WTC11 (cell line): Measurements from ENCODE around the gene HAND2.

ENCODE experiments used
- ATF1 ChIP-seq: sonication (generic); formaldehyde crosslinking; IDR thresholded peaks from 2 replicates; pipeline ENCODE4 v1.8.1; 2023; ENCODE audit warnings: mild to moderate bottlenecking, moderate library complexity, missing genetic modification reagents
- CREB1 ChIP-seq: sonication (generic); formaldehyde crosslinking; IDR thresholded peaks from 2 replicates; pipeline ENCODE4 v1.8.0; 2023; ENCODE audit warnings: mild to moderate bottlenecking, missing genetic modification reagents
- PRRX2 ChIP-seq: fragments of 250-450 bp; sonication (Bioruptor Pico); IDR thresholded peaks from 2 replicates; pipeline ENCODE4 v1.8.0; 2021; ENCODE audit warnings: mild to moderate bottlenecking
- TEAD4 ChIP-seq: sonication (generic); formaldehyde crosslinking; IDR thresholded peaks from 2 replicates; pipeline ENCODE4 v1.8.0; 2022; ENCODE audit warnings: mild to moderate bottlenecking, missing genetic modification reagents
- TP53 ChIP-seq: sonication (generic); formaldehyde crosslinking; IDR thresholded peaks from 2 replicates; pipeline ENCODE4 v1.8.1; 2023; ENCODE audit warnings: mild to moderate bottlenecking, missing genetic modification reagents
- USF2 ChIP-seq: sonication (generic); formaldehyde crosslinking; IDR thresholded peaks from 2 replicates; pipeline ENCODE4 v1.8.1; 2023; ENCODE audit warnings: mild to moderate bottlenecking, missing genetic modification reagents, moderate library complexity
- ZNF423 ChIP-seq: fragments of 250-450 bp; sonication (Bioruptor Pico); IDR thresholded peaks from 2 replicates; pipeline ENCODE4 v2.1.2; 2022; ENCODE audit warnings: mild to moderate bottlenecking, moderate library complexity
- TF ChIP-seq, protein P1 (sequence below): fragments of 200-600 bp; IDR thresholded peaks from 2 replicates; pipeline ENCODE4 v1.8.0; 2022; ENCODE audit warnings: antibody characterized with exemption
- TF ChIP-seq, protein P2 (sequence below): sonication (generic); formaldehyde crosslinking; IDR thresholded peaks from 2 replicates; pipeline ENCODE4 v1.8.0; 2022; ENCODE audit warnings: mild to moderate bottlenecking, missing genetic modification reagents
- TF ChIP-seq, protein P3 (sequence below): sonication (generic); formaldehyde crosslinking; IDR thresholded peaks from 2 replicates; pipeline ENCODE4 v1.8.1; 2022; ENCODE audit warnings: low read depth, missing genetic modification reagents, borderline replicate concordance

DNA sequence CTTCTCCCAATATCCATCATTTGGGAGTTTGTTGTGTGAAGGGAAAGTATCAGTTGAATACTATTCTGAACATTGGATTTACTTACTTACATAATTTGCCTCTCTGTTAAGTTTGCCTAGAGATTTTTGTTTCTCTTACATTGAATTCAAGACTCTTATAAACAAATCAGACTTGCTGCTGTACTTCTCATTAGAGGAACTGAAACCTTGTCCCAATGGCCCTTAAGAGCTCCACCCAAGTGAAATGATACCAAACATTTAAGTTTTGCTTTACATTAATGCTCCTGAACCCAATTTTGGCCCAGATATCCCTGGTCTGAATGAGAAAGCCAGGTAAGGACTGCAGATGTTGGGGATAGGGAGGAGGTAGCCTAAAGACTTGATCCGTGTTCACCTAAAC, 32.0 kb downstream of the HAND2 start:
- TF ChIP-seq ATF1 (CRISPR knock-in tag) (no peak), PRRX2 (CRISPR knock-in tag) (no peak), TEAD4 (no peak), CREB1 (CRISPR knock-in tag) (no peak), TP53 (CRISPR knock-in tag) (no peak), ZNF423 (CRISPR knock-in tag) (no peak), USF2 (CRISPR knock-in tag) (no peak)
- TF ChIP-seq, protein P1, sequence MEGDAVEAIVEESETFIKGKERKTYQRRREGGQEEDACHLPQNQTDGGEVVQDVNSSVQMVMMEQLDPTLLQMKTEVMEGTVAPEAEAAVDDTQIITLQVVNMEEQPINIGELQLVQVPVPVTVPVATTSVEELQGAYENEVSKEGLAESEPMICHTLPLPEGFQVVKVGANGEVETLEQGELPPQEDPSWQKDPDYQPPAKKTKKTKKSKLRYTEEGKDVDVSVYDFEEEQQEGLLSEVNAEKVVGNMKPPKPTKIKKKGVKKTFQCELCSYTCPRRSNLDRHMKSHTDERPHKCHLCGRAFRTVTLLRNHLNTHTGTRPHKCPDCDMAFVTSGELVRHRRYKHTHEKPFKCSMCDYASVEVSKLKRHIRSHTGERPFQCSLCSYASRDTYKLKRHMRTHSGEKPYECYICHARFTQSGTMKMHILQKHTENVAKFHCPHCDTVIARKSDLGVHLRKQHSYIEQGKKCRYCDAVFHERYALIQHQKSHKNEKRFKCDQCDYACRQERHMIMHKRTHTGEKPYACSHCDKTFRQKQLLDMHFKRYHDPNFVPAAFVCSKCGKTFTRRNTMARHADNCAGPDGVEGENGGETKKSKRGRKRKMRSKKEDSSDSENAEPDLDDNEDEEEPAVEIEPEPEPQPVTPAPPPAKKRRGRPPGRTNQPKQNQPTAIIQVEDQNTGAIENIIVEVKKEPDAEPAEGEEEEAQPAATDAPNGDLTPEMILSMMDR, result no peak
- TF ChIP-seq, protein P2, sequence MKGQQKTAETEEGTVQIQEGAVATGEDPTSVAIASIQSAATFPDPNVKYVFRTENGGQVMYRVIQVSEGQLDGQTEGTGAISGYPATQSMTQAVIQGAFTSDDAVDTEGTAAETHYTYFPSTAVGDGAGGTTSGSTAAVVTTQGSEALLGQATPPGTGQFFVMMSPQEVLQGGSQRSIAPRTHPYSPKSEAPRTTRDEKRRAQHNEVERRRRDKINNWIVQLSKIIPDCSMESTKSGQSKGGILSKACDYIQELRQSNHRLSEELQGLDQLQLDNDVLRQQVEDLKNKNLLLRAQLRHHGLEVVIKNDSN (CRISPR knock-in tag), result no peak
- TF ChIP-seq, protein P3, sequence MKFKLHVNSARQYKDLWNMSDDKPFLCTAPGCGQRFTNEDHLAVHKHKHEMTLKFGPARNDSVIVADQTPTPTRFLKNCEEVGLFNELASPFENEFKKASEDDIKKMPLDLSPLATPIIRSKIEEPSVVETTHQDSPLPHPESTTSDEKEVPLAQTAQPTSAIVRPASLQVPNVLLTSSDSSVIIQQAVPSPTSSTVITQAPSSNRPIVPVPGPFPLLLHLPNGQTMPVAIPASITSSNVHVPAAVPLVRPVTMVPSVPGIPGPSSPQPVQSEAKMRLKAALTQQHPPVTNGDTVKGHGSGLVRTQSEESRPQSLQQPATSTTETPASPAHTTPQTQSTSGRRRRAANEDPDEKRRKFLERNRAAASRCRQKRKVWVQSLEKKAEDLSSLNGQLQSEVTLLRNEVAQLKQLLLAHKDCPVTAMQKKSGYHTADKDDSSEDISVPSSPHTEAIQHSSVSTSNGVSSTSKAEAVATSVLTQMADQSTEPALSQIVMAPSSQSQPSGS (CRISPR knock-in tag), result no peak
